ENCODE measurements around the gene RAD21L1.

Gene RAD21L1

DNA sequence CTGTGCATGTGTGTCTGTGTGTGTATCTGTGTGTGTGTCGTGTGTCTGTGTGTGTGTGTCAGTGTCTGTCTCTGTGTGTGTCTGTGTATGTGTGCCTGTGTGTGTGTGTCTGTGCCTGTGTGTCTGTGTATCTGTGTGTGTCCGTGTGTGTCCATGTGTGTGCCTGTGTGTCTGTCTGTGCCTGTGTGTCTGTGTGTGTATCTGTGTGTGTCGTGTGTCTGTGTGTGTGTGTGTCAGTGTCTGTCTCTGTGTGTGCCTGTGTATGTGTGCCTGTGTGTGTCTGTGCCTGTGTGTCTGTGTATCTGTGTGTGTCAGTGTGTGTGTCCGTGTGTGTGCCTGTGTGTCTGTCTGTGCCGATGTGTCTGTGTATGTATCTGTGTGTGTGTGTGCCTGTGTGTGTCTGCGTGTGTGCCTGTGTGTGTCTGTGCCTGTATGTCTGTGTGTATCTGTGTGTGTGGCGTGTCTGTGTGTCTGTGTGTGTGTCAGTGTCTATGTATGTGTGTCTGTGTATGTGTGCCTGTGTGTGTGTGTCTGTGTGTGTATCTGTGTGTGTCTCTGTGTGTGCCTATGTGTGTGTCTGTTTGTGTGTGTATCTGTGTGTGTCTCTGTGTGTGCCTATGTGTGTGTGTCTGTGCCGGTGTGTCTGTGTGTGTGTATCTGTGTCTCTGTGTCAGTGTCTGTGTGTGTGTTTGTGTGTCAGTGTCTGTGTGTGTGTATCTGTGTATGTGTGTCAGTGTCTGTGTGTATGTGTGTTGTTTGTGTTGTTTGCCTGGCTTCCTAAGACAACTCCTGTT lies 51.9 kb downstream of the RAD21L1 start:
- TF ChIP-seq ISL1 (CRISPR knock-in tag; IDR thresholded peaks at IDR 0.05) (no peak), ZNF70 (CRISPR knock-in tag; IDR thresholded peaks at IDR 0.05) (no peak), TOX (CRISPR knock-in tag; IDR thresholded peaks at IDR 0.05; ENCODE audit: borderline replicate concordance) (no peak)
- ATAC-seq: no peak

DNA sequence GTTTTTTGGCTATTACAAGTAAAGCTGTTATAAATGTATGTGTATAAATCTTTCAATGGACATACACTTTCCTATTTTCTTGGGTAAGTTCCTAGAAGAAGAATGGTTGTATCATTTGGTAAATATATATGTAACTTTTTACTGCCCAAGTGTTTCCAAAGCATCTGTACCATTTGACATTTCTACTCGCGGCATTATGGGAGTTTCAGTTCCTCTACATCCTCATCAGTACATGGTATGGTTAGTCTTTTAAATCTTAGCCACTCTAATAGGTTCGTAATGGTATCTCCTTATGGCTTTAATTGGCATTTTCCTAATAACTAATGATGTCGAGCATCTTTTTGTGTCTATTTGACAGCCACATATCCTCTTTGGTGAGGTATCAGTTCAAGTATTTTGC lies 53.1 kb downstream of the RAD21L1 start:
- no peak for ATAC-seq
- TF ChIP-seq, protein P1, sequence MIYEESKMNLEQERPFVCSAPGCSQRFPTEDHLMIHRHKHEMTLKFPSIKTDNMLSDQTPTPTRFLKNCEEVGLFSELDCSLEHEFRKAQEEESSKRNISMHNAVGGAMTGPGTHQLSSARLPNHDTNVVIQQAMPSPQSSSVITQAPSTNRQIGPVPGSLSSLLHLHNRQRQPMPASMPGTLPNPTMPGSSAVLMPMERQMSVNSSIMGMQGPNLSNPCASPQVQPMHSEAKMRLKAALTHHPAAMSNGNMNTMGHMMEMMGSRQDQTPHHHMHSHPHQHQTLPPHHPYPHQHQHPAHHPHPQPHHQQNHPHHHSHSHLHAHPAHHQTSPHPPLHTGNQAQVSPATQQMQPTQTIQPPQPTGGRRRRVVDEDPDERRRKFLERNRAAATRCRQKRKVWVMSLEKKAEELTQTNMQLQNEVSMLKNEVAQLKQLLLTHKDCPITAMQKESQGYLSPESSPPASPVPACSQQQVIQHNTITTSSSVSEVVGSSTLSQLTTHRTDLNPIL (CRISPR knock-in tag; IDR thresholded peaks at IDR 0.05; ENCODE audit: low read depth): no peak
- no peak for TF ChIP-seq SNAI2 (CRISPR knock-in tag; IDR thresholded peaks at IDR 0.05)
- TF ChIP-seq BACH2 (CRISPR knock-in tag; IDR thresholded peaks at IDR 0.05; ENCODE audit: borderline replicate concordance): no peak
- TF ChIP-seq, protein P2, sequence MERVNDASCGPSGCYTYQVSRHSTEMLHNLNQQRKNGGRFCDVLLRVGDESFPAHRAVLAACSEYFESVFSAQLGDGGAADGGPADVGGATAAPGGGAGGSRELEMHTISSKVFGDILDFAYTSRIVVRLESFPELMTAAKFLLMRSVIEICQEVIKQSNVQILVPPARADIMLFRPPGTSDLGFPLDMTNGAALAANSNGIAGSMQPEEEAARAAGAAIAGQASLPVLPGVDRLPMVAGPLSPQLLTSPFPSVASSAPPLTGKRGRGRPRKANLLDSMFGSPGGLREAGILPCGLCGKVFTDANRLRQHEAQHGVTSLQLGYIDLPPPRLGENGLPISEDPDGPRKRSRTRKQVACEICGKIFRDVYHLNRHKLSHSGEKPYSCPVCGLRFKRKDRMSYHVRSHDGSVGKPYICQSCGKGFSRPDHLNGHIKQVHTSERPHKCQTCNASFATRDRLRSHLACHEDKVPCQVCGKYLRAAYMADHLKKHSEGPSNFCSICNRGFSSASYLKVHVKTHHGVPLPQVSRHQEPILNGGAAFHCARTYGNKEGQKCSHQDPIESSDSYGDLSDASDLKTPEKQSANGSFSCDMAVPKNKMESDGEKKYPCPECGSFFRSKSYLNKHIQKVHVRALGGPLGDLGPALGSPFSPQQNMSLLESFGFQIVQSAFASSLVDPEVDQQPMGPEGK (CRISPR knock-in tag; IDR thresholded peaks at IDR 0.05; ENCODE audit: borderline replicate concordance): no peak
- no peak for TF ChIP-seq GLIS3 (CRISPR knock-in tag; IDR thresholded peaks at IDR 0.05)
- TF ChIP-seq TCF4 (CRISPR knock-in tag; IDR thresholded peaks at IDR 0.05; ENCODE audit: borderline replicate concordance): no peak
- TF ChIP-seq, protein P3, sequence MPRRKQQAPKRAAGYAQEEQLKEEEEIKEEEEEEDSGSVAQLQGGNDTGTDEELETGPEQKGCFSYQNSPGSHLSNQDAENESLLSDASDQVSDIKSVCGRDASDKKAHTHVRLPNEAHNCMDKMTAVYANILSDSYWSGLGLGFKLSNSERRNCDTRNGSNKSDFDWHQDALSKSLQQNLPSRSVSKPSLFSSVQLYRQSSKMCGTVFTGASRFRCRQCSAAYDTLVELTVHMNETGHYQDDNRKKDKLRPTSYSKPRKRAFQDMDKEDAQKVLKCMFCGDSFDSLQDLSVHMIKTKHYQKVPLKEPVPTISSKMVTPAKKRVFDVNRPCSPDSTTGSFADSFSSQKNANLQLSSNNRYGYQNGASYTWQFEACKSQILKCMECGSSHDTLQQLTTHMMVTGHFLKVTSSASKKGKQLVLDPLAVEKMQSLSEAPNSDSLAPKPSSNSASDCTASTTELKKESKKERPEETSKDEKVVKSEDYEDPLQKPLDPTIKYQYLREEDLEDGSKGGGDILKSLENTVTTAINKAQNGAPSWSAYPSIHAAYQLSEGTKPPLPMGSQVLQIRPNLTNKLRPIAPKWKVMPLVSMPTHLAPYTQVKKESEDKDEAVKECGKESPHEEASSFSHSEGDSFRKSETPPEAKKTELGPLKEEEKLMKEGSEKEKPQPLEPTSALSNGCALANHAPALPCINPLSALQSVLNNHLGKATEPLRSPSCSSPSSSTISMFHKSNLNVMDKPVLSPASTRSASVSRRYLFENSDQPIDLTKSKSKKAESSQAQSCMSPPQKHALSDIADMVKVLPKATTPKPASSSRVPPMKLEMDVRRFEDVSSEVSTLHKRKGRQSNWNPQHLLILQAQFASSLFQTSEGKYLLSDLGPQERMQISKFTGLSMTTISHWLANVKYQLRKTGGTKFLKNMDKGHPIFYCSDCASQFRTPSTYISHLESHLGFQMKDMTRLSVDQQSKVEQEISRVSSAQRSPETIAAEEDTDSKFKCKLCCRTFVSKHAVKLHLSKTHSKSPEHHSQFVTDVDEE (CRISPR knock-in tag; IDR thresholded peaks at IDR 0.05): no peak

DNA sequence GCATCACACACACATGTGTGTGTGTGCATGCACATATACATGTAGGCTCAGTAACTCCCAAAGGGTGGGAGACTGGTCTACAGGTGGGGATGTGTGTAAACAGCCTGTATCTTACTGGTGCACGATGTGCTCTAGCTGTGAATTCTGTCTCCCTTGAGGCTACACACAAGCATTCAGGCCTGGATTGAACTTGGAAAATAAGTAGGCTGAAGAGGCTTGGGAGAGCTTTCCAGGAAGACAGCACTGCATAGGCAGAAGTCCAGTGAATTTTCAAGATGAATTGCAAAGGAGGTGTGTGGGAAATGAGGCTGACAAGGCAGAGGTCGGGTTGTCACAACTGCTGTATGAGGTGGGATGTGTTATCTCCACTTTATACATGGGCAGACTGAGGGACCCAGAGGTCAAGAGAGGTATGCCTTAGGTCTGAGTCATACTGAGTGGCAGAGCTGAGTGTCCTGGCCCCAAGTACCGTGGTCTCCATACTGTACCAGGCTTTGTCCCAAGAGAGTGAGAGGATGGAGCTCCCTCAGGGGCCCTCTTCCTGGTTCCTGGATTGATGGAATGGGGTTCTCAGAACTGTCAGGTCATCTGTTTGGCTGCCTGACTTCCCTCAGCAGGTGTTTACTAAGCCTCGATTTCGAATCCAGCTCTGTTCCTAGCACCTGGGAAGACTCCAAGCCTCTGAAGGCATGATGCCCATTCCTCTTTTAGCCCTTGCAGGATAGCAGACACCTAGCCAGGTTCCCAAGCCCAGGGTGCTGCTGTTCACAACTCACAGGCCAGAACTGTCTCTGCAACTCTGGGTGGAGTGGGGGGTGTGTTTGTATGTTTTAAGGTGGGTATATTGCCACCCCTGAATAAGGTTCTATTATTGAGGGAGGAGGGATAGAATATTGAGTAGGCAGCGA lies 54.6 kb downstream of the RAD21L1 start:
- TF ChIP-seq ESRRG (CRISPR knock-in tag; IDR thresholded peaks at IDR 0.05) (no peak), CSDC2 (CRISPR knock-in tag; IDR thresholded peaks at IDR 0.05) (no peak), ZFP3 (CRISPR knock-in tag; IDR thresholded peaks at IDR 0.05) (no peak), ZNF565 (CRISPR knock-in tag; conservative IDR thresholded peaks at IDR 0.05; ENCODE audit: low read depth) (no peak), PPARA (CRISPR knock-in tag; IDR thresholded peaks at IDR 0.05; ENCODE audit: borderline replicate concordance) (no peak), RARB (CRISPR knock-in tag; IDR thresholded peaks at IDR 0.05) (no peak), BACH2 (CRISPR knock-in tag; IDR thresholded peaks at IDR 0.05; ENCODE audit: borderline replicate concordance) (no peak), TOX (CRISPR knock-in tag; IDR thresholded peaks at IDR 0.05; ENCODE audit: borderline replicate concordance) (no peak), ARNTL (CRISPR knock-in tag; IDR thresholded peaks at IDR 0.05; ENCODE audit: borderline replicate concordance, low read depth) (no peak), ZNF70 (CRISPR knock-in tag; IDR thresholded peaks at IDR 0.05) (no peak)
- TF ChIP-seq, protein P4, sequence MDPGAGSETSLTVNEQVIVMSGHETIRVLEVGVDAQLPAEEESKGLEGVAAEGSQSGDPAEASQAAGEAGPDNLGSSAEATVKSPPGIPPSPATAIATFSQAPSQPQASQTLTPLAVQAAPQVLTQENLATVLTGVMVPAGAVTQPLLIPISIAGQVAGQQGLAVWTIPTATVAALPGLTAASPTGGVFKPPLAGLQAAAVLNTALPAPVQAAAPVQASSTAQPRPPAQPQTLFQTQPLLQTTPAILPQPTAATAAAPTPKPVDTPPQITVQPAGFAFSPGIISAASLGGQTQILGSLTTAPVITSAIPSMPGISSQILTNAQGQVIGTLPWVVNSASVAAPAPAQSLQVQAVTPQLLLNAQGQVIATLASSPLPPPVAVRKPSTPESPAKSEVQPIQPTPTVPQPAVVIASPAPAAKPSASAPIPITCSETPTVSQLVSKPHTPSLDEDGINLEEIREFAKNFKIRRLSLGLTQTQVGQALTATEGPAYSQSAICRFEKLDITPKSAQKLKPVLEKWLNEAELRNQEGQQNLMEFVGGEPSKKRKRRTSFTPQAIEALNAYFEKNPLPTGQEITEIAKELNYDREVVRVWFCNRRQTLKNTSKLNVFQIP (CRISPR knock-in tag; IDR thresholded peaks at IDR 0.05; ENCODE audit: borderline replicate concordance, low read depth): no peak
- TF ChIP-seq, protein P3 (CRISPR knock-in tag; IDR thresholded peaks at IDR 0.05): no peak
- TF ChIP-seq, protein P2 (CRISPR knock-in tag; IDR thresholded peaks at IDR 0.05; ENCODE audit: borderline replicate concordance): no peak
- ATAC-seq: no peak

All from SK-N-SH treated with all-trans-retinoic acid at 6 μM for 48 hours (cell line).